Mononuclear cell (primary cell): ENCODE data around the gene ATP8B4. TPM values are rescaled to one million over a fixed set of nuclear protein-coding genes. Genes with fewer than 3 reads are reported as not detected.

Source experiments
- H3K27me3 ChIP-seq: 2 replicates; pipeline ENCODE4 v1.6.0; 2011; ENCODE audit warnings: low read length, control low read depth; ENCODE audit not compliant: insufficient read depth
- H3K4me1 ChIP-seq: 2 replicates; pipeline ENCODE4 v1.5.1; 2011; ENCODE audit warnings: mild to moderate bottlenecking, low read length, control low read depth; ENCODE audit not compliant: insufficient read depth
- H3K4me3 ChIP-seq: 2 replicates; pipeline ENCODE4 v1.5.1; 2011; ENCODE audit warnings: mild to moderate bottlenecking, low read length, moderate library complexity
- H3K9me3 ChIP-seq: 2 replicates; pipeline ENCODE4 v1.5.1; 2011; ENCODE audit warnings: low read depth, mild to moderate bottlenecking, control low read depth, low read length
- total RNA-seq: library from RNA; depleted of rRNA; stranded (reverse); fragments of >200 nt; gene quantifications from one replicate; pipeline ENCODE4 v1.2.3, GENCODE V29; 2012

The ATP8B4 gene
- total RNA-seq, 1 donor, result 8.2 TPM

DNA sequence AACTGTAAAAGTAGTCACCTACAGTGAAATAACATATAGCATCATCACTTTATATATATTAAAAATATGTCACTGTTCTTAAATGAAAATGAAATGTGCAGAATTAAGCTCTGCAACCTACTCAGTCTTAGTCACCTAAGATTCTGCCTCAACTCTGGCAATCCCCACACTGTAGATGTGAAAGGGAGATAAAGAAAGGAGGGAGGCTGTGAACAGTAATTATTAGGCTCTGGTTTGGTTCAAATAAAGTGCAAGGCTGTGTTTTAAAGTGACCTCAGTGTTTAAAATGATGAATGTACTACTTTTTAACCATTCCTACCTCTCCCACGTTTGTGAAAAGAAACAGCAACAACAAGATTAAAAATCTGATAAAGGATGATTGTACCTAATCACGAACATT is 72.2 kb downstream of the ATP8B4 start:
- H3K9me3 ChIP-seq, result peaks cover 11% of the 10 kb centered on the region
- peaks cover 4% of the 10 kb centered on the region for H3K4me1 ChIP-seq
- no peaks in the 10 kb centered on the region for H3K27me3 ChIP-seq
- no peak overlapping the region for H3K4me3 ChIP-seq

DNA sequence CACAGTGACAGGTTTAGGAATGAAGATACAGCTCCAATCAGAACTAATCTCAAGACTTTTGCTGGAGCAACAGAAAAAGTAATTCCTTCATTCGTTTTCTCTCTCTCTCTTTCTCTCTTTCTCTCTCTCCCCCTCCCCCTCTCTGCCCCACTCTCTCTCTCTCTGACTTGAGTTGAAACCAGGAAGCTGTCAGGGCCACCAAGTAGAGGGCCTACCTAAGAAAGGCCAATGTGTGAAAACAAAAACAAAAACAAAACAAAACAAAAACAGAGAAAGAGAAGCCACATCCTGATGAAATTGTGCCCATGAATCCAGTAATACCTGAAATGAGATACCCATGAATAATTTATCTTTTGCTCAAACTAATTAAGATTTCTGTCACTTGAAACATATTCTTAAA is 72.9 kb downstream of the ATP8B4 start:
- H3K4me3 ChIP-seq, result no peak overlapping the region
- H3K4me1 ChIP-seq, result peaks cover 2% of the 10 kb centered on the region
- H3K27me3 ChIP-seq, result no peaks in the 10 kb centered on the region
- H3K9me3 ChIP-seq, result peaks cover 11% of the 10 kb centered on the region

DNA sequence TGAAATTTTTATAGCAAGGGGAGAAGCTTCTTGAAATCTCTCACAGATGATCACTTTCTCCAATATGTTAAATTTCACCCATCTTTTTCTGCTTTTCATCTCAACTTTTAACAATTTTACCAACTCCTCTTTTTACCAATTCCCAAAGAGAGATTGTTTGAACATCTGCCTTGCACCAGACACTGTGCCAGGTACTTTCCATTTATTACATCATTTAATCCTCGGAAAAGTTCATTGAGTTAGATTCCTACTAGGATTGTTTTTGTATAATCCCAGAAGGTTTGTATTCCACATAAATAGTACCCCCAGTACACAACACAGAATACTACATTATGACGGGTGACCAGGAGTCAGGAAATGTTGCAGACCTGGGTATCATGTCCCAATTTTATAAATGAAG is 74.1 kb downstream of the ATP8B4 start:
- H3K4me1 ChIP-seq, result no peaks in the 10 kb centered on the region
- peaks cover 11% of the 10 kb centered on the region for H3K9me3 ChIP-seq
- no peak overlapping the region for H3K4me3 ChIP-seq
- H3K27me3 ChIP-seq, result no peaks in the 10 kb centered on the region

DNA sequence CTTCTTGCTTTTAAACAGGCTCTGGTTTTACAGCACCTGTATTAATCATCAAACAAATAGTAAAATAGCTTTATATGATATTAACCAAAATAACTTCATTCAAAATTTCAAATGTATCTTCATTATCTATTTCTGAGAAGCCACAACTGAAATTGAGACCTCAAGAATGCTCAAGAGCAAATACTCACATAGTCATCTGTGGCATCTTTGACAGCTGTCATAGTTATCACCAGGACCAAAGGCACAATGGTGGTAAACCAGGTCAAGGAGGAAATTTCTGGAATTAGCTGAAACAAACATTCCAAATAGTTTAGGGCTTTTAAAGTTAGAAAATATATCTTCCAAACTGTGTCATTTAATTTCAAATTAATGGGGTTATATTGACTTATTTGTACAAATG is 74.6 kb downstream of the ATP8B4 start:
- H3K9me3 ChIP-seq, result peaks cover 11% of the 10 kb centered on the region
- H3K4me1 ChIP-seq, result no peaks in the 10 kb centered on the region
- no peak overlapping the region for H3K4me3 ChIP-seq
- H3K27me3 ChIP-seq, result no peaks in the 10 kb centered on the region

DNA sequence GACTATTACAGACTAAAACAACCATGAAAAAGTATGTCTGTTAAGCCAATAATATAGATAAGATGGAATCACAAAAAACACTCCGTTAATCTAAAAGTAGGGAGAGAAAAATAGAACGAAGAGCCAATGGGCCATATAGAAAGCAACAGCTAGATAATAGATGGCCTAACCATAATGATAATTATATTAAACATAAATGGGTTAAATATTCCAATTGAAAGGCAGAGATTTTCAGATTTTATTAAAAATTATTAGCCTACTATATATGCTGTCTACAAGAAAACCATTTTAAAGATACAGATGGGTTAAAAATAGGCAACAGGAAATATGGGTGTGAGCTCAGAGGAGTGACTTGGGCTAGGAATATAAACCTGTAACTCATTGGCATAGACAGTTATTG is 76.3 kb downstream of the ATP8B4 start:
- H3K27me3 ChIP-seq, result no peaks in the 10 kb centered on the region
- H3K9me3 ChIP-seq, result peaks cover 11% of the 10 kb centered on the region
- no peaks in the 10 kb centered on the region for H3K4me1 ChIP-seq
- no peak overlapping the region for H3K4me3 ChIP-seq

DNA sequence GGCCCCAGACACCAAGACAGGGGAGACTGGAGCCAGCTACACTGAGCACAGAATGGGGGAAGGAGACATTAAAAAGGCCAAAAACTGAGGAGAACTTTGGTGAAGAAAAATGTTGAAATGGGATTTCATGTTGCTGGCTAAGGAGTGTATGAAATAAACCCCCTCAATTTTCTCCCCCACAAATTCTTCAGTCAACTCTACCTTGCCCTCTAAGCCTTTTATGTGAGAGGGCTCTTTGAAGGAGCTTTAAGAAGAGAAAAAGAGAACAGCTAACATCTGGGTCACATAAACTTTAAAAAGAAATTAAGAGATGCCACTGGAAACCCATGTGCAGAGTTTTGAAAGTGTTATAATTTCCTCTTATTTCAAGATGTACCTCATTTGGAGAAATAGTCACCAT is 88.6 kb downstream of the ATP8B4 start:
- Histone ChIP-seq H3K4me1 (no peaks in the 10 kb centered on the region), H3K27me3 (no peaks in the 10 kb centered on the region), H3K4me3 (no peak overlapping the region), H3K9me3 (no peaks in the 10 kb centered on the region)

DNA sequence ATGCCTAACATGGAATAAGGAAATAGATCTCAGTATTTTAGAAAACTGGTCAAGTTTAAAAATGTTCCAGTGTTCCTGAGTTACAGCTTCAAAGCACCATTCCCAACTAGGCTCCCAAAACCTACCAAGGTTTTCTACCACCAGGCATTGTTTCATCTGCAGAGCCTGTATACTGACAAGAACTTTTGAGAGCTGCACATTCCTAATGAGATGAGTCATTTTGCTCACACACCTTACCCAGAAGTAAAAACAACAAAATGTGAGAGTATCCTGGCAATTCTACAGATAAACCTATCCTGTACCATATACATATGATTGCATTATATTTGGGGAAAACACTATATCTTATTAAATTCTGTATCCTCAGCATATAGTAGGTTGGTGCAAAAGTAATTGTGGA is 90.7 kb downstream of the ATP8B4 start:
- no peaks in the 10 kb centered on the region for H3K27me3 ChIP-seq
- H3K4me1 ChIP-seq, result no peaks in the 10 kb centered on the region
- no peak overlapping the region for H3K4me3 ChIP-seq
- no peaks in the 10 kb centered on the region for H3K9me3 ChIP-seq

DNA sequence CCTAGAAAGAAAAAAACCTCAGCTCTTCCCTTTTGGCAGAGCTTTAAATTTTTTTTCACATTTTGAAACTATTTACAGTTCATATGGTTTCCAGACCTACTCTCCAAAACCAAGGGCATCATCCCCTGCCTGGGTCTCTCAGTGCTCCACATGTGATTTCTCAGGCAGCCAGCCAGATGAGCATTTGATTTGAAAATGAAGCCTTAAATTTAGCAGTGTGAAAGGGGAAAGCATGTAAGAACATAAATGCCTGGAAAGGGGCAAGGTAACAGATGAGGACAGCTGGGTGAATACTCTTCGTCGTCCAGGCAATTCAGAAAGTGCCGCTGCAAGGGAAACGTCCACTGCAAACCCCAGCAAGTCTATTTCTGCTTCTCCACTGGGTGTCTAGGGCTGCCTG is 94.8 kb downstream of the ATP8B4 start:
- H3K4me3 ChIP-seq, result no peak overlapping the region
- H3K27me3 ChIP-seq, result no peaks in the 10 kb centered on the region
- no peaks in the 10 kb centered on the region for H3K9me3 ChIP-seq
- H3K4me1 ChIP-seq, result no peaks in the 10 kb centered on the region

DNA sequence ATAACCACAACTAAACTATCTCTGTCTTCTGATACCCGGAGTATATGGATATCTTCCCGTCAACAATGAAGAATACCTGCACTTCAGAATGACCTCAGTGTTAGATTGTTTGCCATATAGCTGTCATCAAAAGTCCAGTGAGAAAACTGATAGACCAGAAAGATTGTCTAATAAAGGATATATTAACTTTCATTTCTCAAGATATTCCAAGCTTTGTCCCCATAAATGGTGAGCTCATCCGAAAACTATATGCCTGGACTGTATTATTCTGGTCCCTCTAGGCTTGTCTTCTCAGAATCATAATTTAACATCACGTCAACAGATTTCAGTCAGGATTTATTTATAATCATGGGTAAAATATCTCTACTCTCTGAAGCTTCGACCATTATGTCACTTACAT is 100.5 kb downstream of the ATP8B4 start:
- Histone ChIP-seq H3K4me3 (no peak overlapping the region), H3K27me3 (no peaks in the 10 kb centered on the region), H3K9me3 (no peaks in the 10 kb centered on the region), H3K4me1 (no peaks in the 10 kb centered on the region)

DNA sequence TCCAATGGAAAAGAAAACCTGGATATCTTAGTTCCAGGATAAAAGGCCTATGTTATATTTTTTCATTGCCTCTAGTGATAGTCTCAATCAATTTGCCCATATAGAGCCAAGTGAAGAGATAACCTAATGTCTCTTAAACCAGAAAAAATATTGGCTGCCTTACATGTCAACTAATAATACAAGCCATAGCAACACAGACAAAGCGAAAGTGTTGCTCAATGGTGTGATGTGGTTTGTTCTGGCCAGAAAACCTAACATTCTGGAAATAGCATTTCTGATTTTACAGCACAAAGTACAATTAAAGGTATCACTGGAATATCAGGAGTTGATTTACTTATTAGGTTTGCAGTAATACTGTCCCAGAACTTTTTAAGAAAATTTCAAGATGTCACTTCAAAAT is 101.5 kb downstream of the ATP8B4 start:
- H3K9me3 ChIP-seq, result no peaks in the 10 kb centered on the region
- no peak overlapping the region for H3K4me3 ChIP-seq
- H3K4me1 ChIP-seq, result no peaks in the 10 kb centered on the region
- no peaks in the 10 kb centered on the region for H3K27me3 ChIP-seq

DNA sequence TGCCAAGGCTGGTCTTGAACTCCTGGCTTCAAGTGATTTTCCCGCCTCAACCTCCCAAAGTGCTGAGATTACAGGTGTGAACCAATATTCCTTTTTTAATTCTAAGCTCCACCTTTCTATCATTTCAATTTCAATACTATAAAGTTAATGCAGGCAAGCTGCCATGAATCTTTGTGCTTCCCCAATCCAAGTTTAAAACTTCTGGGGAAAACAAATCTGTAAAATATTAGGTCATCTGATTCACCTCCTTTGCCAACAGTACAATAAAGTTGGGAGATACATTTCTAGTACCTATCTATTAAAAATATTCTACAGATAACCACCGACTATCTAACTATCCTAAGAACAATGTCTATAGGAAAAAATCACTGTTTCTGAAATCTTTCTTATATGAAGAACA is 102.1 kb downstream of the ATP8B4 start:
- H3K27me3 ChIP-seq, result no peaks in the 10 kb centered on the region
- H3K4me3 ChIP-seq, result no peak overlapping the region
- no peaks in the 10 kb centered on the region for H3K9me3 ChIP-seq

DNA sequence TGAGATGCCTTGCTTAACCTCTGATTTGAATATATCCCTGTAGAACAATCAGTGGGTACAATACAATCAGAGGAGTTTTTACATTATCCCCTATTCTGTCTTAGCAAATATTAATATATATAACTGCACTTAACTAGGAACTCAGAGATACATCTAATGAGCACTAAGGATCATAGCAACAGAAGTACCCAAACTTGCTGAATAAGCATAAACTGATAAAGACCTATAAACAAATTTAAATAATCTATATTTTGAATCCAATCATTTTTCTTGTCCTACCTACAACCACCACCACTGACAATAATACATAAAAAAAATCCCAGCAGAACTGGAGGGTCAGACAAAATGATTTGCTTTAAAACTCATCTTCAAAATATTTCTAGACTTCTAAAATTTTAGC is 106.2 kb downstream of the ATP8B4 start:
- no peak overlapping the region for H3K4me3 ChIP-seq
- H3K9me3 ChIP-seq, result no peaks in the 10 kb centered on the region
- no peaks in the 10 kb centered on the region for H3K27me3 ChIP-seq
- no peaks in the 10 kb centered on the region for H3K4me1 ChIP-seq

More for the DNA sequence above, 102.1 kb downstream of the ATP8B4 start:
- no peaks in the 10 kb centered on the region for H3K4me1 ChIP-seq

DNA sequence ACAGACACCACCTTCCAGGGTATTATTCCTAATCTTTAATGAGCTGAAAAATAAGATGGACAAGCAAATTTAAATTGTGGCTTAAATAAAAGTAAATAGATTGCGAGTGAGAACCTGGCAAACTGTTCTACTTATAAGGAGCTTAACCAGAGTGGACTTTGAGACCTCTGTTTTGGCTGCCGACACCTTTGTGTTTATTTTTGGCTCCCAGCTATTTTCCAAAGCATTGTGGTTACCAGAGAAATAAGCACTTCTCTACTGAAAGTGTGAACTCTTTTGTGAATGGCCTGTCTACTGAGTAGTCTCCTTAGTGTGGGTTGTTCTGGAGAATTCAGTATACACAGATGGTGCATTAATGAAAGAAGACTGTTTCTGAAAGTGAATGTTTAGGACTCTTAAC is 109.4 kb downstream of the ATP8B4 start:
- H3K4me1 ChIP-seq, result no peaks in the 10 kb centered on the region
- H3K4me3 ChIP-seq, result no peak overlapping the region
- no peaks in the 10 kb centered on the region for H3K9me3 ChIP-seq
- no peaks in the 10 kb centered on the region for H3K27me3 ChIP-seq

DNA sequence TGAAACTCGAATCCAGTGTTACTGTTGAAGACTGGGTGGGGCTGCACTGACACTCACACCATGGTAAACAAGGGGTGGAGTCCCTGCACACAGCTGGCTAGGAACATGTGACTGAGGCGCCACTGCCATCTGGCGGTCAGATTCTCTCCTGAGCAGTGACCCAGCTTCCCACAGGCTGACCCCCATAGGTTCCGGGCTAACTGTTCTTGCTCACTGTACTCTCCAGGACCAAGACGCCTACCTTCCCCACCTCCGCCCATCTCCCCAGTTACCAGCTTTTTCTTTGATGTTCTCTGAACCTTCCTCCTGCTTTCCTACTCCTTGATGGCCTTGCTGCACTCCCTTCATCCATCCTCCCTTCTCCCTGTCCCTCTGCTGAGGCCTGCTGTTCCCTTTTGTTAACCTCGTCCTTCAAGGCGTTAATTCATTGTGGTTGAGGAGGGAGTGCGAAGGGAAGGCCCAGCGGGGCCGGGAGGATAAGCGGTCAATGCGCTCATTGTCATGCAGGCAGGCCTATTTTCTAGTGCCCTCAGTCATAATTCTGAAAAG is 115.2 kb downstream of the ATP8B4 start:
- Histone ChIP-seq H3K27me3 (no peaks in the 10 kb centered on the region), H3K9me3 (no peaks in the 10 kb centered on the region), H3K4me1 (peaks cover 6% of the 10 kb centered on the region), H3K4me3 (no peak overlapping the region)

DNA sequence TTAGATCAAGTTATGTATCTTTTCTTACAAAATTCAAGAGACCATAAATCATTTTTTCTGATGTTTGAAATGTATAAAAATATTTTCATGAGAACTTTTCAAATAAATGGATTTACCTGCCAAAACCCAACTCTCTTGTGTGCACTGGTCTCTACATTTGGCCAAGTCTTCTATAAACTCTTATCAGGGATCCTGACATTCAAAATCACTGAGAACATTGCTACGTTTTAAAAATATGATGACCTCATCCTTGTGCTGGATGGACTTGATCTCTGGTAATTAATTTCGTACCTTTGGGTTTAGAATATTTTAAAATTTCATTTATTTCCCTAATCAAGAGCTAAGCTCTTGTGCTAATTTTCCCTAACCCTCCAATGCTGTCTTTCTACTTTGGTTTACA is 127.4 kb downstream of the ATP8B4 start:
- Histone ChIP-seq H3K4me3 (no peak overlapping the region), H3K4me1 (peaks cover 16% of the 10 kb centered on the region), H3K9me3 (no peaks in the 10 kb centered on the region), H3K27me3 (no peaks in the 10 kb centered on the region)

DNA sequence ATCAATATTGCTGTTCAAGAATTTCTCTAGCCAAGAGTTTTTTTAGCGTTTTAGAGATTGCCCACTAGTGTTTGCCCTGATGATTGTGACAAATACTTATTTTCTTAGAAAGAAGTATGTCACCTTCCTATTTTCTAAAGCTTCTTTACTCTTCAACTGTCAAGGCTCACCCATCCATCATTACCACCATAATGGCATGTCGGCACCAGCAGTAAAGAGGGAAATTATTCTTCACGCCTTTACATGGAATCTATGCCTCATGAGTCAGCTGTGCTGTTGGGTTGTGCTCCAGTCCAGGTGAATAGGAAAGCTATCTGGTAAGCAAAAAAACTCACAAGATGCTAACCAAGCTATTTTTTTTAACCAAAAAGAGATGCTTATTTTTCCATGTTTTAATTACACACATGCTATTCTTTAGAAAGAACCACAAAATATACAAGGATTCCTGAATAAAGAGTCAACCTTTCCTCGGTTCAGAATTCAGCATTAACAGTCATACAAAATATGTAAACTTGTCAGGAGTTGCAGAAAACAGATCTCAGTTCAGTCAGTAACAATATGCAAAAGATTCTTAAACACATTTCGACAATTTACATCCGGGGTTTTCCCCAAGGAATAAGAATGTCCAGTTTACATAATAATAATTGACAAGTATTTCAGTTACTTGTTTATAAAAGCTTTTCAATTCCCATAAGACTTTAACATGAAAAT is 128.0 kb downstream of the ATP8B4 start:
- Histone ChIP-seq H3K9me3 (no peaks in the 10 kb centered on the region), H3K4me1 (peaks cover 21% of the 10 kb centered on the region), H3K4me3 (no peak overlapping the region), H3K27me3 (no peaks in the 10 kb centered on the region)
